Cardiac muscle cell (in vitro differentiated cells and primary cell): Measurements from ENCODE around the gene CDA. TPM values are rescaled to one million over a fixed set of nuclear protein-coding genes. Genes with fewer than 3 reads are reported as not detected.

Source experiments
- DNase-seq, 2 donors: peaks; one replicate each; pipeline versions ENCODE4 v3.0.0 to v3.0.0-alpha.2; 2010 to 2017; ENCODE audit warnings: low read depth in 1 of 2, low spot score in 1 of 2
- H3K27ac ChIP-seq: fragments of 200-600 bp; sonication (generic); 2 replicates; pipeline ENCODE4 v1.5.1; 2016
- H3K27me3 ChIP-seq: fragments of 200-600 bp; sonication (generic); 2 replicates; pipeline ENCODE4 v1.6.0; 2016; ENCODE audit warnings: control low read depth
- H3K36me3 ChIP-seq: fragments of 200-600 bp; sonication (generic); 2 replicates; pipeline ENCODE4 v1.5.1; 2016; ENCODE audit warnings: control low read depth
- H3K4me1 ChIP-seq: fragments of 200-600 bp; sonication (generic); 2 replicates; pipeline ENCODE4 v1.8.1; 2017; ENCODE audit warnings: low read depth, mild to moderate bottlenecking, mixed run types
- H3K4me3 ChIP-seq: fragments of 200-600 bp; sonication (generic); 2 replicates; pipeline ENCODE4 v1.5.1; 2016; ENCODE audit warnings: mild to moderate bottlenecking
- H3K9me3 ChIP-seq: fragments of 200-600 bp; sonication (generic); 2 replicates; pipeline ENCODE4 v1.5.1; 2017; ENCODE audit warnings: low read depth, mild to moderate bottlenecking, control low read depth
- CTCF ChIP-seq: IDR thresholded peaks from 2 replicates; pipeline ENCODE4 v1.5.1; 2012; ENCODE audit warnings: low read depth, mild to moderate bottlenecking, low read length
- polyA plus RNA-seq: library from polyadenylated mRNA; unstranded; fragments of >200 nt; fragmentation: Nextera tagmentation; extraction: Ambion mirVana; gene quantifications from 2 replicates; pipeline ENCODE4 v1.2.1, GENCODE V29; 2016
- total RNA-seq: library from RNA; depleted of rRNA; stranded (reverse); fragments of >200 nt; gene quantifications from 2 replicates; pipeline ENCODE4 v1.2.3, GENCODE V29; 2016

Gene CDA
- total and polyA plus RNA-seq, 2 experiments from 2014 or later: not detected

- no peaks in the 10 kb centered on the region for H3K36me3 ChIP-seq
- no peak for TF ChIP-seq CTCF
- no peak overlapping the region for H3K4me3 ChIP-seq
- H3K4me1 ChIP-seq: no peaks in the 10 kb centered on the region
- H3K27ac ChIP-seq: no peak overlapping the region
- no peaks in the 10 kb centered on the region for H3K27me3 ChIP-seq
- no peaks in the 10 kb centered on the region for H3K9me3 ChIP-seq
- DNase-seq: no peak
Measured at GRCh38 chr1:20618550-20618949, 29.7 kb downstream of the CDA start.

GRCh38 chr1:20619999-20620398 is 31.1 kb downstream of the CDA start:
- no peak overlapping the region for H3K4me3 ChIP-seq
- no peak overlapping the region for H3K27ac ChIP-seq
- TF ChIP-seq CTCF: no peak
- H3K4me1 ChIP-seq: no peaks in the 10 kb centered on the region
- no peaks in the 10 kb centered on the region for H3K36me3 ChIP-seq
- H3K9me3 ChIP-seq: no peaks in the 10 kb centered on the region
- no peaks in the 10 kb centered on the region for H3K27me3 ChIP-seq
- DNase-seq: no peak

- no peak for TF ChIP-seq CTCF
- no peaks in the 10 kb centered on the region for H3K27me3 ChIP-seq
- no peaks in the 10 kb centered on the region for H3K9me3 ChIP-seq
- DNase-seq: no peak
- H3K4me1 ChIP-seq: no peaks in the 10 kb centered on the region
- H3K36me3 ChIP-seq: no peaks in the 10 kb centered on the region
- no peak overlapping the region for H3K4me3 ChIP-seq
- no peak overlapping the region for H3K27ac ChIP-seq
Measured at GRCh38 chr1:20621012-20621411, 32.1 kb downstream of the CDA start.

- Histone ChIP-seq H3K36me3 (no peaks in the 10 kb centered on the region), H3K4me3 (no peak overlapping the region), H3K4me1 (no peaks in the 10 kb centered on the region), H3K27me3 (no peaks in the 10 kb centered on the region), H3K9me3 (no peaks in the 10 kb centered on the region), H3K27ac (no peak overlapping the region)
- DNase-seq: no peak
- no peak for TF ChIP-seq CTCF
Measured at GRCh38 chr1:20624709-20625108, 35.8 kb downstream of the CDA start.

GRCh38 chr1:20625176-20626097 is 36.5 kb downstream of the CDA start:
- Histone ChIP-seq H3K27ac (no peak overlapping the region), H3K27me3 (no peaks in the 10 kb centered on the region), H3K9me3 (no peaks in the 10 kb centered on the region), H3K4me3 (no peak overlapping the region), H3K36me3 (no peaks in the 10 kb centered on the region), H3K4me1 (no peaks in the 10 kb centered on the region)
- no peak for TF ChIP-seq CTCF
- DNase-seq: no peak
